NCI-H345 (cell line): Measurements from ENCODE around the gene PITX3.
"Not testable (repeated sequence)": the region's sequence is repeated elsewhere in the genome, so short reads cannot be mapped to it uniquely, and the experiment has no call there.

Experiments
- DNase-seq: peaks from one replicate; lab custom pipeline; 2025; lab: John Stamatoyannopoulos, UW

Gene PITX3

DNA sequence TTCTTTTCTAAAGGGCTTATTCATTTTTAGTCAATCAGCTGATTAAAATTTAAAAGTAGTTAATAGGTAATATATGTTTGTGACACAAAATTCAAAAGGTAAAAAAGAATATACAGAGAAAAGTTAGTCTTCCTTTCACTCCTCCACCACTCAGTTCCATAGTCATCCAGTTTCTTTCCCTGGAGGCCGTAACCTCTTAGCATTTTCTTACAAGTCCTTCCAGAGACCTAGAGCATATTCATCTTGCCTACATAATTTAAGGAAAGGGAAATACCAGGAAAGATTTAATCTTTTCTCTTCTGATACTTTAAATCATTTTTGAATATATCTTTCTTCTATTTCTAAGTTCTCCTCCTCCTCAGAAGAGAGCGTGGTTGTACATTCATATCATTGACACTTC is 14.1 kb upstream of the PITX3 start:
- DNase-seq, result no peak

DNA sequence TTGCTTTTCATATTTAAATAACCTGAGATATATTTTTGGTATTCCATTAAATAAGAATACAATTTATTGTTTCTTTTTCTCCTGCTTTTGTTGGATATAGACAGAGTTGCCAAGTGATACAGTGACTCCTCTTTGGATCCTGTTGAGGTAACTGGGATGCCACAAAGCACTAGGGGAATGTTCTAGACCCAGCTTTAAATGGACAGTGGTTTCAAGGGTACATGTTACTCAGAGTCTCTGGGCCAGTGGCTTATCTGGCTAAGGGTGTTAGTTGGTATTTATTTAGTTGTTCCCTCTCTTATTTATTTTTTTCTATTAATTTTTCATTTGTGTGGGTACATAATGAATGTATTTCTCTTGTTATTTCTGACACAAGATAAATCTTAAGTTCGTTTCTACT is 13.1 kb upstream of the PITX3 start:
- no peak for DNase-seq

DNA sequence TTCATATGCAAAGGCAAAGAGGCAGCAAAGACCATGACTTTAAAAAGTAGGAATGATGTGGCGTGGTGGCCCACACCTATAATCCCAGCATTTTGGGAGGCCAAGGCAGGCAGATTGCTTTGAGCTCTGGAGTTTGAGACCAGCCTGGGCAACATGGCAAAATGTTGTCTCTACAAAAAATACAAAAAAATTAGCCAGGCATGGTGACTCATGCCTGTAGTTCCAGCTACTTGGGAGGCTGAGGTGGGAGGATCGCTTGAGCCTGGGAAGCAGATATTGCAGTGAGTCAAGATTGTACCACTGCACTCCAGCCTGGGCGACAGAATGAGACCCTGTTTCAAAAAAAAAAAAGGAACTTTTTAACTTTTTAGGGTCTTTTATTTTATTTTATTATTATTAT is 11.2 kb upstream of the PITX3 start:
- DNase-seq, result not testable (repeated sequence)

DNA sequence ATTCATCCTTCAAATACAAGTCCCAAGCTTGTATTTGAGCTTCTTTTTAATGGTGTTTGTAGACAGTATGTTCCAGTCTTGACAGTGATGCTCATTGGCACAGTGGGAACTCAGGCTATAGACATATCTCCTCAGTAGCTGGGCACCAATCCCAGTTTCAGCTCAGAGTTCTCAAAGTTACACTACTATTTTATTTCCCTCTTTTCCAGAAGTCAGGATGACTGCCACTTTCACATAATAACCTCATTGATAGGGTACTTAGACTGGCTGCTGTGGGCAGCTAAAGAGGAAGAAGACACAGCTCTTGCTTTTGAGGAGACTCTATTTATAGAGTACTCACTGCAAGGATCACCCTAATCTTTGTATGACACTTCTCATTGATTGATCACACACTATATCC is 6.4 kb upstream of the PITX3 start:
- DNase-seq, result no peak

DNA sequence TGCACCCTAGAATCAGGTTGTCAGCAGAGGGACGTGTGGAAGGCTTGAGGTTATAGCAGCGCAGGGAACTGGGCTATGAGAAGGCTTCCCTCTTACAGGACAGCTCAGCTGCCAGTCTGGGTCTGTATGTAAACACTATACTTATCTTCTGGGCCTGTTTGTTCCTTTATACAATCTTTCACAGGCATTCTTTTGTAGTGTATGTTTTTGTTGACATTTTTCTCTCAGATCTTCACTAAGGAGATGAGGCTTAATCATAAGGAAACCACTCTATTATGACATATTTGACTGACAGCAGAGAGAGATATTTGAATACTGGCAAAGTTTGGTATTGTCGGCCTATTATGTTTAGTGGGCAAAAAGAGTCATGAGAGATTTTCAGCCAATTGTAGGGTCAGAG is 4.9 kb upstream of the PITX3 start:
- DNase-seq, result no peak

DNA sequence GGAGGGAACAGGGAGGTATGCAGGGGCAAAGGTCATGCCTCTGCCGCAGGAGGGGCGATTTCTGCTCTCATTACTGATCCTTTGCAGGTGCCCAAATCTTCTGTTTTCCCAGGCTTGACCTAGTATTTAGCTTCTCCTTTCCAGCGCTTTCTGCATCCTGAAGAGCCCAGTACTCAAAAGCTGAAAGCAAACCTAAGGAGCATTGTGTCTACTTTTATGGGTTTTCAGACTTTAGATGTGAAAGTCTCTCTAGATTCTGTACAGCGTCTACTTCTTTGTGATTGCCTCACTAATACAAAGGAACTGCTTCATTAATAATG is 4.6 kb upstream of the PITX3 start:
- no peak for DNase-seq

DNA sequence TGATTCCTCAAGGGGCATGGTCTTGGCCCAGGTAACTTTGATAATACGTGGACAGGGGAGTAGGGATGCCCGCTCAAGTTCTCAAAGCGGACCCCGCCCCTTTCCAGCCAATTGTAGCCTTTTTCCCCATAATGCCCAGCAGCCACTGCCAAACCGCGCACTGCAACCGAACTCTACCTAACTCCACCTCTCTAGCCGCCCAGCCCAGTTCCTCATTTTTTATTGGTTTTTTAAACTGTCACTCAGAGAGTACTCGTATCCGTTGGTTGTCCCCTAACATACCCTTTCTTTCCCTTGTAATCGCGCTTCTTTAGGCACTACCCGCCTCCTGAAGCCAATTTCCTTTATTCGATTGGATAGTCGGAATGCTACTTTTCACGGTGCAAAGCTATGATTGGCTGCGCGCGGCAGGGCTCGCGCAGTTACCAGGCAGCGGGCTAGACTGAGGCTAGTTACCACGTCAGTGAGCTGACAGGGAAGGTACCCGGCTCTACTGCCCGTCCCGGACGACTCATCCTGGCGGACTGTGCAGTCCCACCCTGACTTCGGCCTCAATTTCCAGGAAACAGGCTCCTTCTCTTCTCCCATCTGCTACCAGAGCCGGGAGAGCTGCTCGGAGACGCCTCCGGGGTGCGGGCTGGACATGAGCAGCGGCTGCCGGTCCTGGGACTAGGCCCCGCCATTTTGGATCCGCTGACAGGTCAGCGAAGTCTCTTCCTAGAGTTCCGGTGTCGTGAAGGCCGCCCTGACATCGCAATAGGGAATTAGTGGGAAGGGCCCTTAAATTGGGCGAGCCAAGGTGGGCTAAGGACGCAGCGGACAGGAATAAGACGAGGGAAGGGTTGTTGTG is 4.0 kb upstream of the PITX3 start, which contains the start of gene GBF1:
Gene GBF1, plus strand, starts transcription at position 451 of the 850 bp plus-strand sequence. CDS start 13,407 bp downstream, outside the sequence.
- DNase-seq, result peak; percentile 99

DNA sequence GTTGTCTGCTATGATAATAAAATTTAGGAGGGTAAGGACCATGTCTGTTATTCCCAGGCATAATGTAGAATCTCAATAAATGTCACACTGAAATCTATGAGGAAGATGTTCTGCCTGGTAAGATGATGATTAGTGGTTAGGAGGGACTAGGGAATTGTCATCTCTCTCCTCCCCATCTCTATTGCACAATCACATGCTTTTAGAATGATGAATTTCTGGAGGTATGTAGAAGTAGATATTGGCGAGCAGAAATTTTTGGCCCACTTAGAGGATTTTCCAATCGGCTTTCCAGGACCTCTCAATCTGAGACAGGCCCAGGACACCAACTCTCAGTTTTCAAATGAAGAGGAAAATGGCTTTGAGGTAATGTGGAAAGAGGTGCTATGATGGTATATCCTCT is 2.0 kb upstream of the PITX3 start:
- no peak for DNase-seq

DNA sequence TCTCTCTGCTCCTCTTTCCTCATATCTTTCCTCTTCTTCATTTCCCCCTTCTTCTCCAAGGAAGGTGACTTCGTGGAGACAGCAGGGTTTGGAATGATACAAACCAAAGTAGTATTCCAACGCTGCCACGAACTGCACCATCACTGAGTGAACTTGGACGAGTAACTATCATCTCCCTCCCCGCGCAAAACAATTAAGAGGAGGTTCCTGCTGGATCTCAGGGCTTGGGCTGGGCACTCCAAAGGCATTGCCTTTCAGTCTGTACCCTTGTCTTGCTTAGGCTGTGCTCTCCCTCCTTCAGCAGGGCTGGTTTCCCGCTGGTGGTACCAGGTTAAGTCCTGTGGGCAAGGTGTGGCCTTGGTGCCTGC is 790 bp upstream of the PITX3 start:
- no peak for DNase-seq

DNA sequence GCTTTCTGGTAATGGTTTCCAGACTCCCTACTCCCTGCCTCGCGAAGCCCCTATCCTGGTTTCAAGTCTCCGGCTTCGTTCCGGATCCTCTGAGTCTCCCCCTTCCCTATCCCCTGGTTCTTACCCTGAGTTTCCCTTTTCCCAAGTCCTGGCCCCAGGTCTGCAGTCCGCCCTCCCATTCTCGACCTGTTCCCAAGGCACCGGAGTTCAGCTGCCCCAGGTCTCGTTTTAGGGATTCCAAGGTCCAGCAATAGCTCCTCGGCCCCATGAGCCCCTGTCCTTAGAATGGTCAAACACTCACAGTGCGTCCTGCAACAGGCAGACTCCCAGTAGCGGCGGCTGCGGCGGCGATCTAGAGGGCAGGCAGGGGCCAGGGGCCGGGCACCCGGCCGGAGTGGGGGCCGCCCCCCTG is 274 bp downstream of the PITX3 start:
- no peak for DNase-seq

DNA sequence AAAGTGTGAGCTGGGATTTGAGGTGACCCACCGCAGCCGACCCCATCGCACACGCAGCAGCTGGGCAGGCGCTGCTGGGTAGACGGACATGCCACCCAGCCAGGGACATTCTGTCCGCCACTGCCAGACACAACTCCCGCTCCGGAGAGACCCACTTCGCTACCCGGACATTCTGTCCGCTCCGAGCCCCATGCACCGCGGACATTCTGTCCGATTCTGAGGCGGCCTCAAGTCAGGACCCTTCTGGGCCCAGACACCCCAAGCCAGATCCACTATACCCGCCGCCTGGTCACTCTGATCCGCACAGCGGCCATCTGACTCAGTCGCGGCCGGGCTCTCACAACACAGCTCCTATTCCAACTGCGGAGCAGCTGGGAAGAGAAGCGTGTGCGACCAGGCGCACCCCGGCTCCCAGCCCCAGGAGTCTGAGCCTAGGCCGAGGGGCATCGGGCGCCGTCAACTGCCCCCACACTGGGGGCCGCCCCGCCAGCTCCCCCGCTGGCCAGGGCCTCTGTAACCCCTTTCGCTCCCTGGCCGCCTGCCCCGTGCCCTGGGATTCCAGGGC is 763 bp downstream of the PITX3 start:
- no peak for DNase-seq

DNA sequence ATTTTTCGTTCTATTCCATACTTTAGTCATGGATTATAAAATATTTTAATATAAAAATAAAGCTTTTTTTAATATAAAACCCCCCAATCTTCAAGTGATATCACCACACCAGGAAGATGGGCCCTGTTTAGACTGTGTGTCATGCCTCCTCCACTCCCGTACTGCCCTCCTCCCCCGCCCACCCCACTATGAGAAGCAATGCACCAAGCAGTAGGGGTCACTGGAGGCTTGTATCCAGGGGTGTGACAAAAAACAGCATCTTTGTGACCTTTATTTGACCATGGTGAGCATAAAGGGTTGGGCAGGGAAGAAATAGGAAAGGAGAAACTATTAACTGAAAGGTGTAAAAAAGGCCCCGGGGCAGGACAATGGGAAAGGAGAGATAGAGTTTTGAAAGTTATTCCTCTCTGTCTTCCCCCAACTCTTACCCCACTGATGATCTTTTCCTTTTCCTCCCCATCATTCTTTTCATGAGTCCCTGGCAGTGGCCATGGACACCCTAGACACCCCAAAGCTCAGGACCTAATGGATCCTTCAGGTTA is 3.5 kb downstream of the PITX3 start:
- DNase-seq, result no peak

DNA sequence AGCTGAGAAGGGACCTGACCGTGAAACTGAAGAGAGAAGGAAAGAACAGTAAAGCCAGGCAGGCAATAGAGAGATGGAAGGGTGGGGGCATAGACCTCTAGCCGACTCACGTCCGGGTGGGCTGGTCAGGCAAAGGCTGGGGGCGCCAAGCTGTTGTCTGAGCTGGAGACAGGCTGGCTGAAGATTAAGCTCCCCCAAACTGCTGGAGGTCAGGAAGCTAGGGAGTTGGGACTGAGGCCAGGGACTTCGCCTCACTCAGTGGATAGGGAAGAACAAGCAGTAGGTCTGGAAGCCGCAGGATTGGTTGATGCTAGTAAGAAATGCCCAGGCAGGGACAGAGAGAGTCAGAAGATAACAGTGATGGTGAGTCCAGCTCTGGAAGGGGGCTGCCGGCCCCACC is 5.3 kb downstream of the PITX3 start:
- no peak for DNase-seq

DNA sequence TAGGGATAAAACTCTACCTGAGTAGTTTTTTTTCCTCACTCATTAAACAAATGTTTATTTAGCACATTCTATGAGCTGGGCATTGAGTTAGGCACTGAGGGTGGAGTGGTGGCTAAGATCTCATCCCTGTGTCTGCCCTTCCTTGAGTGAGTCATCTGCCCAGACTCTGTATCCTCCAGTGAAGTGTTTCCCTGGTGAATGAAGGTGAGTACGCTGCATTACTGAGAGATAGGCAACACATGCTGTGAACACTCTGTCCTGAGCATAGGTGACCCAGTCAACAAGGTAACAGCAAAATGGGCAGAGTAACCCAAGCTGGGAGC is 5.8 kb downstream of the PITX3 start:
- no peak for DNase-seq

DNA sequence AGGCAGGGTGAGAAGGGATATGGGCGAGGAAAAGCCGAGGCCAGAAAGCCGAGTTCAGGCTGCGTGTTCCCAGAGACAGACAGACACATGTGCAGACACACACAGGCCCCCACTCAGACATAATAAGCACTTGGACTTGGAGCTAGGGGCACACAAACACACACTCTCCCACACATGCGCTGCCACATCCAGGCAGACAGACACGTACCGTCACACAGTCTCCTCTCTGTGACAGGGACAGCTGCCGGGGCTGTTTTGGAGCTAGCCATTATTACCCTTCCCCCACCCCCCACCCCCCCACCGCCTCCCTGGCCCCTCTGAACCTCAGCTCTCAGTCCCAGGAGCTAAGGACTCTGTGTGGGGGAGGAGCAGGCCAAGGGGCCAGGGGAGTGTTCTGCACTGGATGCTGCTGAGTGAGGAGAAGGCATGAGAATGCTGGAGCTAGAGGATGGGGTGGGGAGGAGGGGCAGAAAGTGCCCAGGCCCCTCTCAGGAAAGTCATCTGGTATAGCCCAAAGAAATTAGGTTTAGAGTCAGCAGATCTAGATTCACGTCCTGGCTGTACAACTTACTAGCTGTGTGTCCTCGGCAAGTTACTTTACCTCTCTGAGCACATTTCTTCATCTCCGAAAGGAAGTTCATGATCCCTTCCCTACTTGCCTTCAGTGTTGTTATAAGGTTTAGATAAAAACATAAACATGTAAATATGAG is 6.3 kb downstream of the PITX3 start:
- no peak for DNase-seq

DNA sequence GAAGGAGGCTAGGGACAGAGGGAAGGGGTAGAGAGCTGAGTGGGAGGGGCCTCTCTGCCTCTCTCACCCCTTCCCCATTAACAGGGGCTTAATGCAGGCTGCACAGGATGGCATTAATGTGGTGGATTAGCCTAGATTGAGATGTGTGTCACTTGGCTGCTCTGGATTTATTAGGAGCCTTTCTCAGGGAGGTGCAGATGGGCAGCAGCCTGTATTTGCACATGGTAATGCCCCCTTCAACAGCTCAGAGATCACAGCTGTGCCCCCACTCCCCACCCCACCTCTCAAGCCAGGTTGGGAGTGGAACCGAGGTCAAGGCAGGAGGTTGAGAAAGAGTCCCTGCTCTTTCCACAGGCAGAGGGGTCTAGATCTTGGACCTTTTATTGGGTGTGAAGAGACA is 7.3 kb downstream of the PITX3 start:
- no peak for DNase-seq

DNA sequence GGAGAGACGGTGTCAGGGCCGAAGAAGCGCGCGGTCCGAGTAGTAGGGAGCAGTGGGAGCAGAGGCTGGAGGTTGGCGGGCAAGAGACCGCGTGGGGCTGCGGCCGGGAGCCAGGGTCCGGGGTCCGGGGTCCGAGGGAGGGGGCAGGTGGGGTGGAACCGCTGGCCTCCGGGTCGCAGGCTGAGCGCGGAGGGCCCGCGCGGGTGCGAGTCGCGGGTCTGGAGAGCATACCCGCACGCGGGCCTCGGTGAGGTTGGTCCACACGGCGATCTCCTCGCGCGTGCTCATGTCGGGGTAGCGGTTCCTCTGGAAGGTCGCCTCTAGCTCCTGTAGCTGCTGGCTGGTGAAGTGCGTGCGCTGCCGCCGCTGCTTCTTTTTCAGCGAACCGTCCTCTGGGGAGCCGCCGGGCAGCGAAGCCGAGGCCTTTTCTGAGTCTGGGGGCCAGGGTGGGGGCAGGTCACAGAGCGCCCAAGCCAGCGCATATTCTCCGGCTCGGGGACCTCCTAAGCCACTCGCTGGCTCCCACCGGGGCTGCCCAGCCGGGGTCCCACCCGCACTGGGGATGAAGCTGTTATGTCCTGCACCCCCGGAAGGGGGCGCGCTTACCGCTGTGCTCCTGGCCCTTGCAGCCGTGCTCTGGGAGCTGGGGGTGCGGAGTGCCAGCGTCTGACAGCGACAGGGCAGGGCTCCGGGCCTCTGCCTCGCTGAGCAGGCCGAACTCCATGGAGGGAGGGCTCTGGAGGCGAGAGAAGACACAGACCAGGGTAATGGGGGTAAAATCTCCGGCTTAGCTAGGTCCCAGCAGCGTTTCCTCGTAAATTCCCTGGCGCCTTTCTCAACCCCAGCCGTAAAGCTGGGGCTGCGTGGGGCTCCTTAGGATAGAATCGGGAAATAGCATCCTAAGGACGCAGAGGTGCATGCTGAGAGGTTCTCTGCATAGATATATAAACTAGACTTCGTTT is 9.7 kb downstream of the PITX3 start:
- peak; percentile 18 for DNase-seq

DNA sequence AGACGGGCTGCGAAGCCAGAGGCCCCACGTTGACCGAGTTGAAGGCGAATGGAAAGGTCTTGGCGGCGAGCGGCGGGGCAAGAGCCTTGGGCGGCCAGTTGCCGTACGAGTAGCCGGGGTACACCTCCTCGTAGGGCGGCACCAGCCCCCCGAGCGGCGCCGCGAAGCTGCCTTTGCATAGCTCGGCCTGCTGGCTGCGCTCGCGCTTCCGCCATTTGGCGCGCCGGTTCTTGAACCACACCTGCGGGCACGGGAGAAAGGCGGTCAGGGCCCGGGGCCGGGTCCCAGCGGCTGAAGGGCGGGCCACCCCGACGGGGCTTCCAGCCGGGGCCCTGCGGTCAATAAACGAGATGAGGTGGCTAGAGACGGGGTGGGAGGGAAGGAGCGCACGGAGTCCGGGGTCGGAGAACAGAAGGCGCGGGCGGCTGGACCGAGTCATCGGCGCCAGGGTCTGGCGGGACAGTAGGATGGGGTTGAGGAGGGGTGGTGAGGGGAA is 10.4 kb downstream of the PITX3 start:
- DNase-seq, result peak; percentile 18

DNA sequence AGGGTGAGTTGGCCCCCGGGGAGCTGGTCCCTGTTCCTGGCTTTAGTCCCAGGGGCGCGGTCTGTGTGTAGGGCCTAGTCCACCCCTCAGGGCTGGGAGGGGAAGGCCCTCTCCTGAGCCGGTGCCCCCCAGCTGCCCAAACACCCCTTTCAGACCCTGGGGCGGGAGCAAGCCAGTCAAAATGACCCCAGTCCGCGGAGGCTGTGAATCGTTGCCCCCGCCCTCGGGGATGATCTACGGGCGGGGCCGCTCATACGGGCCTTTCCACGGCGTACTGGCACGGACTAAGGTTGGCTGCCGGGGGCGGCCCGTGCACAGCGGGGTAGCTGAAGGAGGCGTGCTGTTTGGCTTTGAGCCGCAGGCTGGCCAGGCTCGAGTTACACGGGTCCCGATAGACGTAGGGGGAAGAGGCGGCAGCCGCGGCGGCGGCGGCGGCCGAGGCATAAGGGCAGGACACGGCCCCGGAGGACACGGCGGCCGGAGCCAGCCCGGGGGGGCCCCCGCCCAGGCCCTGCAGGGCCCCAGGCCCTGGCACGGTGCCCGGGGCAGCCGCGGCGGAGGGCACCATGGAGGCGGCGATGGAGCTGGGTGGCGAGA is 10.9 kb downstream of the PITX3 start:
- DNase-seq, result peak; percentile 72

DNA sequence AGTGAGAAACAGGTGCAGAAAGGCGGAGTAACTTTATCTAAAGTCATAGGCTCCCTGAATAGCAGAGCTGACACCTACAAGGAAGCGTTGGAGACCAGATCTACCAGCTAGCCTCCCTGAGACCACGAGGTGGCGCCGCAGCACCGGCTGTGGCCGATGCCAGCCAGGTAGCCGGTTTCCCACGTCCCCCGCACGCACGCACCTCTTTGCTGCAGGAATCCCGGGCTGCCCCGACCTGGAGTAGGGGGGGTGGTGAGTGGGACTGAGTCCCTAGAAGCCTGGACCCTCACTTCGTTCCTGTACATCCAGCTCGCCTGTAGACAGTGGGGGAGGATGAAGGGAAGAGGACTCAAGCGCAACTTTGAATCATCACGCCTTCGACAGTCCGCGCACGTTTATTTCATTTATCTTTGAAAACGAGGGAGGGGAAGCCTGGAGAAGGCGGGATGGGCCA is 11.5 kb downstream of the PITX3 start:
- DNase-seq, result peak; percentile 81

DNA sequence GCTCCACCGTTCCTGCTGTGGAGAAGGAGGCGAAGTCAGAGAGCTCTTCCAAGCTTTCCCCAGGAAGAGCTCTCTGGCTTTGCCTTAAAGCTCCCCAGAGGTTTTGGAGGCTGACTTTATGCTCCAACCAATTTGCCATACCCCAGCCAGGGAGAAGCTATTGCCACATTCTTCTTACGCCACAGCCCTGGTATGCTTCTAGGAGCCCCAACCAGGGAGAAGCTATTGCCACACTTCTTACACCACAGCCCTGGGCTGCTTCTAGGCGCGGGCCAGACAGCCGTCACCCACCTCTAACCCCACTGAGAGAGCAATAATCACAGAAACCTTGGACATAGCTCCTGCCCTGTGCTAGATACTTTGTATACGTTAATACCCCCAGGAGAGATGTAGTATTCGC is 14.3 kb downstream of the PITX3 start:
- no peak for DNase-seq

DNA sequence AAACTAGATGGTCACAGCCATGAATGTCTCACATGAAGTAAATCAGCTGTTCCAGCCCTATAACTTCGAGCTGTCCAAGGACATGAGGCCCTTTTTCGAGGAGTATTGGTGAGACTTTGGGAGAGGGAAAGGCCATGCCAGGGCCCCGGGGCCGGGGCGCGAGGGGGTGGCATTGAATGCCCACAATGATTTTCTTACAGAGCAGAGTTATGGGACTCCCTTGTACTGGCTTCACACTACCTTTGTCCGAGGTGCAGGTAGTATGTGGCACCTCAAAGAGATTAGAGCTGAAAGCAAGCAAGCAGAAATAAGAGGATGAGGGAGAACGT is 14.8 kb downstream of the PITX3 start:
- no peak for DNase-seq
